ENCODE results near the gene CES2. TPM values are rescaled to one million over a fixed set of nuclear protein-coding genes. Genes with fewer than 3 reads are reported as not detected.

CES2 gene
- total and polyA plus RNA-seq, 2 of the 8 experiments (the other 6 are each of a cell fraction or from before 2014, with no cell fraction given) = 8.6 to 14.7 TPM

- no peak for TF ChIP-seq SAP30 (IDR thresholded peaks at IDR 0.05; ENCODE audit: insufficient read depth, insufficient replicate concordance, low read length)
- TF ChIP-seq CEBPB (IDR thresholded peaks at IDR 0.05; ENCODE audit: low read depth, low read length) = no peak
- no peak for TF ChIP-seq NRF1 (IDR thresholded peaks at IDR 0.05; ENCODE audit: low read depth, low read length)
- TF ChIP-seq SP1 (IDR thresholded peaks at IDR 0.05; ENCODE audit: low read depth, low read length) = no peak
Observed at GRCh38 chr16:66918803-66919568, 16.3 kb upstream of the CES2 start, which contains the start of gene CDH16 (continued).

Measured in H1 (cell line).